GM12864 (cell line): ENCODE results near the gene TMTC2.

Experiments used
- DNase-seq: peaks from one replicate; pipeline ENCODE4 v3.0.0-alpha.2; 2011; ENCODE audit warnings: low read depth
- H3K4me3 ChIP-seq: 2 replicates; pipeline ENCODE4 v1.5.1; 2011; ENCODE audit warnings: mild to moderate bottlenecking, low read depth, low read length, control low read depth
- CTCF ChIP-seq: IDR thresholded peaks from 2 replicates; pipeline ENCODE4 v1.5.1; 2011; ENCODE audit warnings: low read depth, mild to moderate bottlenecking, moderate library complexity, low read length, control low read depth, inconsistent platforms; ENCODE audit errors: missing control alignments

The TMTC2 gene

GRCh38 chr12:82971584-82971983 is 284.9 kb downstream of the TMTC2 start:
- no peak for DNase-seq
- no peak overlapping the region for H3K4me3 ChIP-seq
- TF ChIP-seq CTCF, result no peak

- TF ChIP-seq CTCF, result no peak
- DNase-seq, result no peak
- H3K4me3 ChIP-seq, result no peak overlapping the region
Measured at GRCh38 chr12:82972624-82973023, 285.9 kb downstream of the TMTC2 start.

GRCh38 chr12:82973592-82973991 is 286.9 kb downstream of the TMTC2 start:
- H3K4me3 ChIP-seq, result no peak overlapping the region
- DNase-seq, result no peak

GRCh38 chr12:82981150-82981549 is 294.4 kb downstream of the TMTC2 start:
- no peak for DNase-seq
- H3K4me3 ChIP-seq, result no peak overlapping the region
- no peak for TF ChIP-seq CTCF

More at GRCh38 chr12:82973592-82973991, 286.9 kb downstream of the TMTC2 start:
- no peak for TF ChIP-seq CTCF

GRCh38 chr12:82994117-82994516 is 307.4 kb downstream of the TMTC2 start:
- TF ChIP-seq CTCF, result no peak
- no peak for DNase-seq

GRCh38 chr12:82996168-82996812 is 309.6 kb downstream of the TMTC2 start:
- TF ChIP-seq CTCF, result no peak
- no peak overlapping the region for H3K4me3 ChIP-seq
- no peak for DNase-seq

More at GRCh38 chr12:82994117-82994516, 307.4 kb downstream of the TMTC2 start:
- H3K4me3 ChIP-seq, result no peak overlapping the region

- no peak for TF ChIP-seq CTCF
- no peak overlapping the region for H3K4me3 ChIP-seq
- no peak for DNase-seq
Measured at GRCh38 chr12:82998509-82998908, 311.8 kb downstream of the TMTC2 start.
